B cell (primary cell): ENCODE results near the gene TIAM1. TPM values are rescaled to one million over a fixed set of nuclear protein-coding genes. Genes with fewer than 3 reads are reported as not detected.

Experiments
- ATAC-seq: fragments of 200-7000 bp; cut with Tn5 transposase; one replicate; pipeline ENCODE4 v1.10.0; 2021; ENCODE audit warnings: low read depth, mild to moderate bottlenecking, moderate number of reproducible peaks, moderate library complexity
- CTCF ChIA-PET: fragments of 350-600 bp; sonication (Branson Sonifier 250); formaldehyde crosslinking; loops from one replicate; lab custom pipeline; 2021; ENCODE audit warnings: antibody characterized with exemption, inconsistent platforms; lab: Charles Lee
- POLR2A ChIA-PET: fragments of 350-600 bp; sonication (Branson Sonifier 250); formaldehyde crosslinking; loops from one replicate; lab custom pipeline; 2021; ENCODE audit warnings: antibody characterized with exemption; lab: Charles Lee
- DNase-seq: peaks from one replicate; pipeline ENCODE4 v3.0.0; 2013
- H2AFZ ChIP-seq: 2 replicates; pipeline ENCODE4 v1.6.1; 2012; ENCODE audit warnings: mild to moderate bottlenecking, low read depth, low read length; ENCODE audit not compliant: insufficient read depth, poor library complexity, severe bottlenecking
- H3K27ac ChIP-seq, 2 donors: 1 replicate in 1 of 2; 2 replicates in 1 of 2; pipeline ENCODE4 v1.5.1; 2012 to 2013; ENCODE audit warnings: low read length in 2 of 2, mild to moderate bottlenecking in 2 of 2, moderate library complexity in 1 of 2
- H3K27me3 ChIP-seq, 4 experiments: fragments of 200-600 bp in 1 of 4; sonication (generic) in 1 of 4; replicated peaks in 1 of 4; 1 replicate in 2 of 4; 2 replicates in 2 of 4; pipeline versions ENCODE4 v1.6.1 to v1.7.0; 2013 to 2016; ENCODE audit warnings: low read length in 3 of 4, mild to moderate bottlenecking in 2 of 4, mixed read lengths in 1 of 4, moderate library complexity in 1 of 4; ENCODE audit not compliant: insufficient read depth in 4 of 4, control insufficient read depth in 3 of 4; ENCODE audit errors: control extremely low read depth in 1 of 4
- H3K36me3 ChIP-seq, 2 experiments: replicated peaks in 1 of 2; 1 replicate in 1 of 2; 2 replicates in 1 of 2; pipeline versions ENCODE4 v1.6.1 to v1.7.1; 2013; ENCODE audit warnings: low read length in 1 of 2; ENCODE audit not compliant: insufficient read depth in 2 of 2, control insufficient read depth in 1 of 2; ENCODE audit errors: control extremely low read depth in 1 of 2, extremely low read depth in 1 of 2
- H3K4me1 ChIP-seq, 2 donors: fragments of 200-600 bp in 1 of 2; sonication (generic) in 1 of 2; 1 replicate in 1 of 2; 2 replicates in 1 of 2; pipeline versions ENCODE4 v1.5.1 to v1.6.1; 2013 to 2017; ENCODE audit warnings: low read length in 2 of 2; ENCODE audit not compliant: control insufficient read depth in 2 of 2, insufficient read depth in 2 of 2
- H3K4me2 ChIP-seq: replicated peaks from 2 replicates; pipeline ENCODE3; 2012; ENCODE audit warnings: mild to moderate bottlenecking, low read depth, low read length; ENCODE audit not compliant: poor library complexity, severe bottlenecking
- H3K4me3 ChIP-seq, 5 experiments: fragments of 200-600 bp in 1 of 5; sonication (generic) in 1 of 5; 1 replicate in 3 of 5; 2 replicates in 2 of 5; pipeline versions ENCODE4 v1.5.1 to v1.7.0; 2011 to 2016; ENCODE audit warnings: low read length in 4 of 5, mild to moderate bottlenecking in 4 of 5, low read depth in 2 of 5, control low read depth in 1 of 5, moderate library complexity in 1 of 5; ENCODE audit not compliant: insufficient read depth in 1 of 5; ENCODE audit errors: control extremely low read depth in 1 of 5, extremely low read depth in 1 of 5
- H3K79me2 ChIP-seq: fragments of 200-600 bp; sonication (generic); one replicate; pipeline ENCODE4 v1.6.0; 2016; ENCODE audit warnings: low read length; ENCODE audit not compliant: control insufficient read depth, insufficient read depth
- H3K9ac ChIP-seq: fragments of 200-600 bp; sonication (generic); 2 replicates; pipeline ENCODE4 v1.6.1; 2017; ENCODE audit warnings: mild to moderate bottlenecking, low read length, moderate library complexity
- H3K9me3 ChIP-seq, 3 donors: one replicate each; pipeline versions ENCODE4 v1.6.1 to v1.7.1; 2013; ENCODE audit warnings: low read length in 2 of 3; ENCODE audit not compliant: control insufficient read depth in 2 of 3, insufficient read depth in 1 of 3; ENCODE audit errors: control extremely low read depth in 1 of 3
- H4K20me1 ChIP-seq: 2 replicates; pipeline ENCODE4 v1.6.0; 2012; ENCODE audit warnings: mild to moderate bottlenecking, low read length; ENCODE audit not compliant: insufficient read depth, control insufficient read depth, poor library complexity, severe bottlenecking
- H3K27ac Mint-ChIP-seq: one replicate; pipeline ENCODE4 v1.8.0; 2021; ENCODE audit warnings: mixed read lengths
- H3K27me3 Mint-ChIP-seq: one replicate; pipeline ENCODE4 v1.8.0; 2021; ENCODE audit warnings: mixed read lengths
- H3K4me1 Mint-ChIP-seq: one replicate; pipeline ENCODE4 v1.8.0; 2021; ENCODE audit warnings: mixed read lengths
- H3K4me3 Mint-ChIP-seq: one replicate; pipeline ENCODE4 v1.8.0; 2021; ENCODE audit warnings: mixed read lengths
- H3K9me3 Mint-ChIP-seq: one replicate; pipeline ENCODE4 v1.8.0; 2022; ENCODE audit warnings: mixed read lengths; ENCODE audit not compliant: insufficient read depth
- CTCF ChIP-seq: fragments of 200-600 bp; IDR thresholded peaks from one replicate; pipeline ENCODE4 v1.8.0; 2022; ENCODE audit warnings: antibody characterized with exemption, mild to moderate bottlenecking
- EZH2 ChIP-seq: IDR thresholded peaks from 2 replicates; pipeline ENCODE4 v1.6.1; 2012; ENCODE audit warnings: borderline replicate concordance, low read depth, mild to moderate bottlenecking, moderate library complexity, low read length; ENCODE audit not compliant: insufficient read depth, poor library complexity, severe bottlenecking
- WGBS: methylation state at CpG from one replicate; pipeline ENCODE4 v1.1.5; 2013; ENCODE audit warnings: missing lambda C conversion rate; ENCODE audit not compliant: insufficient coverage; 5-methylcytosine and 5-hydroxymethylcytosine counted together
- intact Hi-C: fragments of 100-400 bp; cut with micrococcal nuclease; formaldehyde crosslinking; loops from one replicate; pipeline ENCODE4 v1.10.0; 2022
- polyA plus RNA-seq: library from polyadenylated mRNA; depleted of rRNA; stranded (reverse); fragments of >200 nt; gene quantifications from 2 replicates; pipeline ENCODE4 v1.2.3, GENCODE V29; 2012
- total RNA-seq, 2 donors: library from RNA; stranded (reverse); fragments of 120-200 nt in 1 of 2; gene quantifications; 1 replicate in 1 of 2; 2 replicates in 1 of 2; pipeline versions ENCODE4 v1.2.3 to v1.2.4, GENCODE V29; 2013 to 2022

TIAM1 gene
- total and polyA plus RNA-seq, 2 donors (not counting 1 experiment from before 2014, with no cell fraction given) = 0.51 to 1.0 TPM

DNA sequence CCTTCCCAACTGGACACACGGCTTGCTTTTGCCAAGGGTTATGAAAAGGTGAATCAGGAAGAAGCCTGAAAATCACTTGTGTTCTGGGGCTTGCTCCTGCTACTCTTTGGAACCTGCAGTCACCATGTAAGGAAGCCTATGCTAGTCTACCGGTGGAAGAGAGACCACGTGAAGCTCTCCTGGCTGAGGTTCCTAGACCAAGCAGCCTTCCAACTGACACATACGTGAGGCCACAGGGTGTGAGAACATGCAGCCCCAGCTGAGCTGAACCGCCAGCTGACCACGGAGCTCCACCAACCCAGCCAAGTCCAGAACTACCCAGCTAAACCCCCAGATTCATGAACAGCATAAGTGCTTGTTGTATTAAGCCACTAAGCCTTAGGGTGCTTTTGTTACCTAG lies 233.0 kb downstream of the TIAM1 start:
- Histone ChIP-seq H4K20me1 (no peaks in the 10 kb centered on the region), H3K4me3 (no peak overlapping the region), H3K9me3 (peaks cover 0 to 8% (median 0%) of the 10 kb centered on the region in 3 donors), H3K79me2 (no peaks in the 10 kb centered on the region), H3K4me1 (peaks cover 9 to 13% of the 10 kb centered on the region in 2 donors), H3K27me3 (no peaks in the 10 kb centered on the region), H3K36me3 (no peaks in the 10 kb centered on the region), H3K4me2 (no peak overlapping the region), H3K27ac (no peak overlapping the region), H2AFZ (no peak overlapping the region), H3K9ac (no peak overlapping the region)
- intact Hi-C loops = no loop called here
- ChIA-PET POLR2A (no interaction called here), CTCF (interaction anchor here (1.9 to 3.8 kb wide), 2 partner anchors 12 to 470 kb away, joined by 5 to 21 read pairs; no protein-coding TSS in a partner anchor)
- TF ChIP-seq EZH2 (no peak), CTCF (no peak)
- Mint-ChIP-seq H3K4me1 (peaks cover 19% of the 10 kb centered on the region), H3K27ac (no peak overlapping the region), H3K27me3 (no peaks in the 10 kb centered on the region), H3K9me3 (no peaks in the 10 kb centered on the region), H3K4me3 (no peak overlapping the region)
- WGBS = 86% methylated on average over 4 of the region's 6 CpGs
- no peak for DNase-seq
- no peak for ATAC-seq

GRCh38 chr21:31110430-31110829 lies 233.6 kb downstream of the TIAM1 start:
- DNase-seq (no peak), ATAC-seq (no peak)
- peaks cover 9 to 13% of the 10 kb centered on the region in 2 donors for H3K4me1 ChIP-seq
- no peaks in the 10 kb centered on the region for H4K20me1 ChIP-seq
- no CpG with 5 or more reads among the region's 4 CpGs for WGBS
- no peaks in the 10 kb centered on the region for H3K36me3 ChIP-seq
- H3K79me2 ChIP-seq = no peaks in the 10 kb centered on the region
- TF ChIP-seq CTCF (no peak), EZH2 (no peak)
- POLR2A ChIA-PET = no interaction called here
- no peak overlapping the region for H3K4me3 ChIP-seq
- H2AFZ ChIP-seq = no peak overlapping the region
- H3K9me3 Mint-ChIP-seq = no peaks in the 10 kb centered on the region
- no peaks in the 10 kb centered on the region for H3K27me3 Mint-ChIP-seq
- H3K4me2 ChIP-seq = no peak overlapping the region
- no peaks in the 10 kb centered on the region for H3K27me3 ChIP-seq
- intact Hi-C loops = no loop called here
- no peak overlapping the region for H3K4me3 Mint-ChIP-seq
- H3K27ac Mint-ChIP-seq = no peak overlapping the region
- H3K4me1 Mint-ChIP-seq = peaks cover 19% of the 10 kb centered on the region
- no peak overlapping the region for H3K9ac ChIP-seq
- peaks cover 0 to 8% (median 0%) of the 10 kb centered on the region in 3 donors for H3K9me3 ChIP-seq
- H3K27ac ChIP-seq = no peak overlapping the region
- CTCF ChIA-PET = interaction anchor here (0.6 to 3.8 kb wide), 3 partner anchors 11 to 470 kb away, joined by 3 to 21 read pairs (median 5); no protein-coding TSS in a partner anchor
